HCT116 (cell line): ENCODE results near the gene FAM228B. TPM values are rescaled to one million over a fixed set of nuclear protein-coding genes. Genes with fewer than 3 reads are reported as not detected.
A peak's percentile ranks its signal among the peaks of the same experiment; 100 is the strongest.

Experiments
- ATAC-seq: fragments of 200-7000 bp; cut with Tn5 transposase; 2 replicates; pipeline ENCODE4 v1.9.1; 2020; ENCODE audit warnings: mild to moderate bottlenecking, moderate library complexity
- BruUV-seq: library from RNA; stranded (reverse); fragments of 400-500 nt; replicated peaks from 2 replicates; lab custom pipeline; 2021; lab: Mats Ljungman, UMichigan
- CTCF ChIA-PET: fragments of 300-600 bp; sonication (Branson Sonifier 250); formaldehyde crosslinking; loops from one replicate; lab custom pipeline; 2021; ENCODE audit warnings: antibody characterized with exemption; lab: Charles Lee
- POLR2A ChIA-PET: fragments of 300-600, 350-600 bp; sonication (Branson Sonifier 250); formaldehyde crosslinking; loops from one replicate; lab custom pipeline; 2021; ENCODE audit warnings: antibody characterized with exemption; lab: Charles Lee
- RAD21 ChIA-PET, 2 experiments: fragments of 300-600 bp; sonication (Branson Sonifier 250); formaldehyde crosslinking; loops; one replicate each; lab custom pipeline; 2023; ENCODE audit warnings: low total read pairs in 2 of 2; ENCODE audit not compliant: uncharacterized antibody in 2 of 2, unreplicated experiment in 2 of 2, low non-redundant PET in 1 of 2; lab: Charles Lee
- DNase-seq: peaks from one replicate; pipeline ENCODE4 v3.0.0-alpha.2; 2010; ENCODE audit warnings: low read depth, low spot score
- H2AFZ ChIP-seq: fragments of 200-600 bp; shearing (Covaris generic), sonication (generic); 2 replicates; pipeline ENCODE4 v1.6.1; 2017; ENCODE audit warnings: low read depth, mixed run types, mixed read lengths, antibody characterized with exemption, low read length; ENCODE audit not compliant: poor library complexity, severe bottlenecking
- H3K27ac ChIP-seq: 2 replicates; pipeline ENCODE4 v1.5.1; 2012; ENCODE audit warnings: low read depth, low read length
- H3K27me3 ChIP-seq: fragments of 200-600 bp; sonication (generic); 2 replicates; pipeline ENCODE4 v1.6.1; 2016; ENCODE audit warnings: mixed run types, low read length, mixed read lengths; ENCODE audit not compliant: insufficient read depth
- H3K36me3 ChIP-seq, 2 experiments: fragments of 200-500 bp in 1 of 2; fragments of 200-600 bp in 1 of 2; sonication (Bioruptor generic) in 1 of 2; sonication (generic) in 1 of 2; 2 replicates each; pipeline versions ENCODE4 v1.5.1 to v1.6.1; 2014 to 2016; ENCODE audit warnings: low read length in 2 of 2, inconsistent platforms in 1 of 2, mixed read lengths in 1 of 2, mixed run types in 1 of 2; ENCODE audit not compliant: insufficient read depth in 2 of 2, control insufficient read depth in 1 of 2
- H3K4me1 ChIP-seq, 2 experiments: fragments of 200-600 bp in 1 of 2; sonication (generic) in 1 of 2; 2 replicates each; pipeline versions ENCODE4 v1.5.1 to v1.6.1; 2012 to 2017; ENCODE audit warnings: low read length in 2 of 2, inconsistent platforms in 1 of 2, mild to moderate bottlenecking in 1 of 2, mixed read lengths in 1 of 2, mixed run types in 1 of 2, moderate library complexity in 1 of 2; ENCODE audit not compliant: insufficient read depth in 2 of 2, control insufficient read depth in 1 of 2
- H3K4me2 ChIP-seq: fragments of 200-600 bp; sonication (generic); 2 replicates; pipeline ENCODE4 v1.6.1; 2017; ENCODE audit warnings: mixed run types, low read length, mixed read lengths
- H3K4me3 ChIP-seq, 2 experiments: fragments of 200-600 bp in 1 of 2; sonication (generic) in 1 of 2; replicated peaks in 1 of 2; 2 replicates each; pipeline ENCODE4 v1.5.1; 2011 to 2016; ENCODE audit warnings: low read length in 2 of 2, control low read depth in 1 of 2, low read depth in 1 of 2, mild to moderate bottlenecking in 1 of 2, mixed read lengths in 1 of 2, mixed run types in 1 of 2
- H3K79me2 ChIP-seq: fragments of 200-600 bp; sonication (generic); 2 replicates; pipeline ENCODE4 v1.6.1; 2017; ENCODE audit warnings: mild to moderate bottlenecking, mixed run types, low read length, moderate library complexity, mixed read lengths; ENCODE audit not compliant: insufficient read depth
- H3K9ac ChIP-seq: fragments of 200-600 bp; sonication (generic); 2 replicates; pipeline ENCODE4 v1.6.1; 2016; ENCODE audit warnings: low read length, mixed read lengths
- H3K9me2 ChIP-seq: fragments of 200-600 bp; sonication (generic), shearing (Covaris generic); 2 replicates; pipeline ENCODE4 v1.6.1; 2017; ENCODE audit warnings: mixed run types, mild to moderate bottlenecking, moderate library complexity; ENCODE audit not compliant: insufficient read depth
- H3K9me3 ChIP-seq, 2 experiments: fragments of 200-500 bp in 1 of 2; fragments of 200-600 bp in 1 of 2; sonication (Bioruptor generic) in 1 of 2; sonication (generic) in 1 of 2; 2 replicates each; pipeline ENCODE4 v1.6.1; 2014 to 2017; ENCODE audit warnings: low read length in 2 of 2, mixed read lengths in 2 of 2, inconsistent platforms in 1 of 2, low read depth in 1 of 2, mild to moderate bottlenecking in 1 of 2, mixed run types in 1 of 2, moderate library complexity in 1 of 2; ENCODE audit not compliant: control insufficient read depth in 1 of 2, insufficient read depth in 1 of 2
- H4K20me1 ChIP-seq: fragments of 200-600 bp; sonication (generic), shearing (Covaris generic); 2 replicates; pipeline ENCODE4 v1.6.1; 2017; ENCODE audit warnings: mixed run types, mild to moderate bottlenecking, moderate library complexity; ENCODE audit not compliant: insufficient read depth
- CBX3 ChIP-seq: IDR thresholded peaks from 2 replicates; pipeline ENCODE4 v1.6.1; 2012; ENCODE audit warnings: low read depth
- CEBPB ChIP-seq: IDR thresholded peaks from 2 replicates; pipeline ENCODE4 v1.6.1; 2012; ENCODE audit warnings: low read depth
- ELF1 ChIP-seq: IDR thresholded peaks from 2 replicates; pipeline ENCODE4 v1.6.1; 2012; ENCODE audit warnings: low read depth, borderline replicate concordance
- EZH2 ChIP-seq: fragments of 200-600 bp; sonication (generic); IDR thresholded peaks from 2 replicates; pipeline ENCODE4 v1.6.1; 2017; ENCODE audit warnings: antibody characterized with exemption, mixed run types
- EZH2phosphoT487 ChIP-seq: fragments of 200-600 bp; IDR thresholded peaks from 2 replicates; pipeline ENCODE4 v1.6.1; 2018; ENCODE audit warnings: antibody characterized with exemption, borderline replicate concordance
- FOSL1 ChIP-seq: IDR thresholded peaks from 2 replicates; pipeline ENCODE4 v1.6.1; 2012; ENCODE audit warnings: low read depth
- JUND ChIP-seq: IDR thresholded peaks from 2 replicates; pipeline ENCODE4 v1.6.1; 2012
- POLR2A ChIP-seq: IDR thresholded peaks from 2 replicates; pipeline ENCODE4 v1.7.0; 2011; ENCODE audit warnings: borderline replicate concordance; ENCODE audit not compliant: insufficient read depth, insufficient read length; ENCODE audit errors: extremely low read depth
- POLR2AphosphoS5 ChIP-seq: IDR thresholded peaks from 2 replicates; pipeline ENCODE4 v1.6.1; 2011; ENCODE audit warnings: mild to moderate bottlenecking, low read depth, low read length, moderate library complexity
- RAD21 ChIP-seq: IDR thresholded peaks from 2 replicates; pipeline ENCODE4 v1.6.1; 2012; ENCODE audit warnings: low read depth, mild to moderate bottlenecking
- SIN3A ChIP-seq: IDR thresholded peaks from 2 replicates; pipeline ENCODE4 v1.6.1; 2012; ENCODE audit warnings: low read depth
- SP1 ChIP-seq: IDR thresholded peaks from 2 replicates; pipeline ENCODE4 v1.6.1; 2012; ENCODE audit warnings: low read depth
- TCF7L2 ChIP-seq: IDR thresholded peaks from 2 replicates; pipeline ENCODE4 v1.7.0; 2011; ENCODE audit warnings: borderline replicate concordance, inconsistent platforms; ENCODE audit not compliant: insufficient read depth, insufficient read length; ENCODE audit errors: extremely low read depth
- YY1 ChIP-seq: IDR thresholded peaks from 2 replicates; pipeline ENCODE4 v1.6.1; 2011; ENCODE audit warnings: low read length, low read depth, moderate library complexity, mild to moderate bottlenecking; ENCODE audit not compliant: insufficient replicate concordance; ENCODE audit errors: extremely low read depth
- intact Hi-C: fragments of 100-400 bp; cut with micrococcal nuclease; formaldehyde crosslinking; loops from 2 replicates; pipeline ENCODE4 v1.10.0; 2022
- total RNA-seq: library from RNA; stranded (reverse); gene quantifications from one replicate; pipeline ENCODE4 v1.2.1, GENCODE V29; 2021; ENCODE audit not compliant: unreplicated experiment
- TF ChIP-seq, protein P1 (sequence below): IDR thresholded peaks from 2 replicates; pipeline ENCODE4 v1.6.1; 2012
- TF ChIP-seq, protein P2 (sequence below): IDR thresholded peaks from 2 replicates; pipeline ENCODE4 v1.6.1; 2011; ENCODE audit warnings: mild to moderate bottlenecking, low read length, moderate library complexity; ENCODE audit not compliant: insufficient replicate concordance; ENCODE audit errors: extremely low read depth
- TF ChIP-seq, protein P3 (sequence below): IDR thresholded peaks from 2 replicates; pipeline ENCODE4 v1.6.1; 2012

FAM228B gene
- total RNA-seq, 1 experiment from 2014 or later = 5.6 TPM

DNA sequence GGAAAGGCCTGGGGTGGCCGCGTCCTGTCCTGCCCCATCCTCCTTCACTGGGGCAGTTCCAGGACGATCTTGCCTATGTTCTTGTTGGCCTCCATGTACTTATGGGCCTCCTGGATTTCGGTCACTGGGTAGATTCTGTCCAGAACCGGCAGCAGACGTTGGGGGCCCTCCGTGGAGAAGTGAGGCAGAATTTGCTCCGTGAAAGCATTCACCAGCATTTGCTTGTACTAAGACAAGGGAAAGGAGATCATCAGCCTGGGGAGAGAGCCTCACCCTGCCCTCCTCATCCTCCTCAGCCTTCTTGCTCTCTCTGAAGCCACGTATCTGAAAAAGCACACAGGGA is 45.8 kb upstream of the FAM228B start:
- no TSS peak for BruUV-seq
- peaks cover 4 to 15% of the 10 kb centered on the region in 2 experiments; a peak in 3 of 4 replicates for H3K4me1 ChIP-seq
- no peaks in the 10 kb centered on the region for H3K9me2 ChIP-seq
- H2AFZ ChIP-seq = no peak overlapping the region
- RAD21 ChIA-PET = no interaction called here
- H3K27me3 ChIP-seq = no peaks in the 10 kb centered on the region
- CTCF ChIA-PET = no interaction called here
- peak overlapping the region; percentile 74 for H3K9ac ChIP-seq
- POLR2A ChIA-PET = interaction anchor here (1.0 to 1.9 kb wide), 3 partner anchors 11 to 150 kb away, joined by 3 to 26 read pairs (median 10); partner anchors contain the start of gene ATAD2B
- TF ChIP-seq CBX3 = no peak
- TF ChIP-seq, protein P1, sequence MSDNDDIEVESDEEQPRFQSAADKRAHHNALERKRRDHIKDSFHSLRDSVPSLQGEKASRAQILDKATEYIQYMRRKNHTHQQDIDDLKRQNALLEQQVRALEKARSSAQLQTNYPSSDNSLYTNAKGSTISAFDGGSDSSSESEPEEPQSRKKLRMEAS = no peak
- TF ChIP-seq POLR2AphosphoS5 = no peak
- no peak for TF ChIP-seq POLR2A
- no peak for TF ChIP-seq JUND
- H4K20me1 ChIP-seq = no peaks in the 10 kb centered on the region
- peaks cover 36% of the 10 kb centered on the region for H3K79me2 ChIP-seq
- ATAC-seq = no peak
- peak overlapping the region; percentile 81 for H3K27ac ChIP-seq
- H3K9me3 ChIP-seq = no peaks in the 10 kb centered on the region
- H3K4me2 ChIP-seq = peak overlapping the region; percentile 83
- intact Hi-C loops = loop anchor here (2.0 to 5.0 kb wide), 2 partner anchors 27 to 135 kb away; partner anchors contain the start of gene UBXN2A
- H3K4me3 ChIP-seq = peak overlapping the region; percentile 64 to 77
- peaks cover 15% of the 10 kb centered on the region in 2 experiments; a peak in 3 of 4 replicates for H3K36me3 ChIP-seq
- no peak for DNase-seq

DNA sequence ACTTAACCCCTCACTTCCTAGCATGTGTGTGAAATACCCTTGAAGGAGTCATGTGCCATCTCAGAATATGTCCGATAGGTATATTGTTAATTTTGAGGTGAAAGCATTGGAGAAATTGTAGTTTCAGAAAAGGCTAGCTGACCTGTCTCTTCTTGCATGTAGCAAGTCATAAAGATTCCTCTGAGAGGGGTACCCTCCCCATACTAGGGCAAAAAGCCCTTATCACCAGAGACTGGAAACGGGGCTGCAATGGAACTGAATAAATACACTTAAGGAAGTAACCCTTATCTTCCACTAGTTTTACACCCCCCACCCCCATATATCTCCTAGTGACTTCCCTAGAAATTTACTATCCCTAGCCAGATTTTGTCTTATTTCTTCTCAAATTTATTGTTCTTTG is 45.4 kb upstream of the FAM228B start:
- POLR2A ChIA-PET = interaction anchor here (1.0 kb wide), 1 partner anchor 31 kb away, joined by 3 read pairs; no protein-coding TSS in a partner anchor
- H3K4me1 ChIP-seq = peaks cover 4 to 15% of the 10 kb centered on the region in 2 experiments; a peak in 3 of 4 replicates
- intact Hi-C loops = loop anchor here (2.0 to 5.0 kb wide), 2 partner anchors 27 to 136 kb away; partner anchors contain the start of gene UBXN2A
- DNase-seq = no peak
- H3K27ac ChIP-seq = peak overlapping the region; percentile 81
- no peaks in the 10 kb centered on the region for H3K9me3 ChIP-seq
- no peaks in the 10 kb centered on the region for H3K27me3 ChIP-seq
- peak overlapping the region; percentile 74 for H3K9ac ChIP-seq
- peaks cover 32% of the 10 kb centered on the region for H3K79me2 ChIP-seq
- no peak for ATAC-seq
- CTCF ChIA-PET = no interaction called here
- RAD21 ChIA-PET = no interaction called here
- TF ChIP-seq FOSL1 = no peak
- TF ChIP-seq CBX3 = no peak
- no peak for TF ChIP-seq POLR2A
- TF ChIP-seq SP1 = no peak
- TF ChIP-seq SIN3A = no peak
- TF ChIP-seq TCF7L2 = no peak
- no peak for TF ChIP-seq YY1
- no peak for TF ChIP-seq RAD21
- no peak for TF ChIP-seq ELF1
- no peak for TF ChIP-seq EZH2
- TF ChIP-seq, protein P2, sequence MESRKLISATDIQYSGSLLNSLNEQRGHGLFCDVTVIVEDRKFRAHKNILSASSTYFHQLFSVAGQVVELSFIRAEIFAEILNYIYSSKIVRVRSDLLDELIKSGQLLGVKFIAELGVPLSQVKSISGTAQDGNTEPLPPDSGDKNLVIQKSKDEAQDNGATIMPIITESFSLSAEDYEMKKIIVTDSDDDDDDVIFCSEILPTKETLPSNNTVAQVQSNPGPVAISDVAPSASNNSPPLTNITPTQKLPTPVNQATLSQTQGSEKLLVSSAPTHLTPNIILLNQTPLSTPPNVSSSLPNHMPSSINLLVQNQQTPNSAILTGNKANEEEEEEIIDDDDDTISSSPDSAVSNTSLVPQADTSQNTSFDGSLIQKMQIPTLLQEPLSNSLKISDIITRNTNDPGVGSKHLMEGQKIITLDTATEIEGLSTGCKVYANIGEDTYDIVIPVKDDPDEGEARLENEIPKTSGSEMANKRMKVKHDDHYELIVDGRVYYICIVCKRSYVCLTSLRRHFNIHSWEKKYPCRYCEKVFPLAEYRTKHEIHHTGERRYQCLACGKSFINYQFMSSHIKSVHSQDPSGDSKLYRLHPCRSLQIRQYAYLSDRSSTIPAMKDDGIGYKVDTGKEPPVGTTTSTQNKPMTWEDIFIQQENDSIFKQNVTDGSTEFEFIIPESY = no peak
- no peak for TF ChIP-seq CEBPB
- TF ChIP-seq, protein P3, sequence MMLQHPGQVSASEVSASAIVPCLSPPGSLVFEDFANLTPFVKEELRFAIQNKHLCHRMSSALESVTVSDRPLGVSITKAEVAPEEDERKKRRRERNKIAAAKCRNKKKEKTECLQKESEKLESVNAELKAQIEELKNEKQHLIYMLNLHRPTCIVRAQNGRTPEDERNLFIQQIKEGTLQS = no peak
- TF ChIP-seq EZH2phosphoT487 = no peak
- H3K4me2 ChIP-seq = peak overlapping the region; percentile 83
- H3K9me2 ChIP-seq = no peaks in the 10 kb centered on the region
- no TSS peak for BruUV-seq
- peaks cover 11% of the 10 kb centered on the region in 2 experiments; a peak in 3 of 4 replicates for H3K36me3 ChIP-seq
- H2AFZ ChIP-seq = no peak overlapping the region
- no peaks in the 10 kb centered on the region for H4K20me1 ChIP-seq
- peak overlapping the region; percentile 64 to 77 for H3K4me3 ChIP-seq
